HG02678 (cell line): ENCODE data around the gene TSFM.
"Not testable (repeated sequence)": the region's sequence is repeated elsewhere in the genome, so short reads cannot be mapped to it uniquely, and the experiment has no call there.

Experiments
- ATAC-seq: cut with Tn5 transposase; IDR thresholded peaks from one replicate; pipeline ENCODE4 v1.9.1; 2021; ENCODE audit warnings: mild to moderate bottlenecking, moderate library complexity; ENCODE audit not compliant: unreplicated experiment

TSFM gene

GRCh38 chr12:57813971-57814772 is 31.6 kb downstream of the TSFM start:
- ATAC-seq = no peak

GRCh38 chr12:57815177-57816000 is 32.8 kb downstream of the TSFM start:
- ATAC-seq = no peak

GRCh38 chr12:57816001-57816854 is 33.6 kb downstream of the TSFM start:
- ATAC-seq = no peak

- no peak for ATAC-seq
Measured at GRCh38 chr12:57816855-57817151, 34.2 kb downstream of the TSFM start.

GRCh38 chr12:57817261-57817989 is 34.8 kb downstream of the TSFM start:
- ATAC-seq = no peak

- not testable (repeated sequence) for ATAC-seq
Measured at GRCh38 chr12:57817990-57818331, 35.4 kb downstream of the TSFM start.

GRCh38 chr12:57820119-57820518 is 37.5 kb downstream of the TSFM start:
- ATAC-seq = not testable (repeated sequence)

GRCh38 chr12:57821015-57821414 is 38.4 kb downstream of the TSFM start:
- not testable (repeated sequence) for ATAC-seq

- ATAC-seq = no peak
Measured at GRCh38 chr12:57821474-57822214, 39.1 kb downstream of the TSFM start.

GRCh38 chr12:57822392-57823130 is 40.0 kb downstream of the TSFM start:
- ATAC-seq = no peak

GRCh38 chr12:57823131-57823907 is 40.7 kb downstream of the TSFM start:
- no peak for ATAC-seq

- ATAC-seq = no peak
Measured at GRCh38 chr12:57823908-57824640, 41.5 kb downstream of the TSFM start.

- no peak for ATAC-seq
Measured at GRCh38 chr12:57825451-57825850, 42.9 kb downstream of the TSFM start.

- ATAC-seq = no peak
Measured at GRCh38 chr12:57826400-57826799, 43.8 kb downstream of the TSFM start.

- ATAC-seq = no peak
Measured at GRCh38 chr12:57826966-57827365, 44.4 kb downstream of the TSFM start.

- ATAC-seq = no peak
Measured at GRCh38 chr12:57829025-57829777, 46.6 kb downstream of the TSFM start.

- ATAC-seq = no peak
Measured at GRCh38 chr12:57830393-57830792, 47.8 kb downstream of the TSFM start.
